DOHH2 (cell line): ENCODE data around the gene ASAP2.

Experiments used
- H3F3A ChIP-seq: fragments of 200-600 bp; sonication (generic), shearing (Covaris generic); 2 replicates; pipeline ENCODE4 v1.6.0; 2016; ENCODE audit warnings: antibody characterized with exemption, mild to moderate bottlenecking; ENCODE audit not compliant: control insufficient read depth, insufficient read depth
- H3K27ac ChIP-seq: fragments of 200-600 bp; sonication (generic); 2 replicates; pipeline ENCODE4 v1.5.1; 2014; ENCODE audit warnings: low read depth, mild to moderate bottlenecking, low read length, moderate library complexity
- H3K27me3 ChIP-seq: fragments of 200-600 bp; sonication (generic); 2 replicates; pipeline ENCODE4 v1.6.1; 2014; ENCODE audit warnings: mild to moderate bottlenecking, low read length, mixed read lengths; ENCODE audit not compliant: control insufficient read depth
- H3K36me3 ChIP-seq: fragments of 200-600 bp; sonication (generic); 2 replicates; pipeline ENCODE4 v1.6.1; 2014; ENCODE audit warnings: mild to moderate bottlenecking, low read length, moderate library complexity, mixed read lengths; ENCODE audit not compliant: control insufficient read depth
- H3K4me1 ChIP-seq: fragments of 200-600 bp; sonication (generic); 2 replicates; pipeline ENCODE4 v1.6.1; 2014; ENCODE audit warnings: mild to moderate bottlenecking, low read length, mixed read lengths; ENCODE audit not compliant: control insufficient read depth
- H3K4me2 ChIP-seq: fragments of 200-600 bp; sonication (generic); 2 replicates; pipeline ENCODE4 v1.6.0; 2014; ENCODE audit warnings: mild to moderate bottlenecking, low read length, moderate library complexity
- H3K4me3 ChIP-seq: fragments of 200-600 bp; sonication (generic); 2 replicates; pipeline ENCODE4 v1.5.1; 2014; ENCODE audit warnings: mild to moderate bottlenecking, low read length, mixed read lengths
- H3K79me2 ChIP-seq: fragments of 200-600 bp; sonication (generic); 2 replicates; pipeline ENCODE4 v1.6.1; 2014; ENCODE audit warnings: mild to moderate bottlenecking, low read length, mixed read lengths; ENCODE audit not compliant: control insufficient read depth
- H3K9me2 ChIP-seq: fragments of 200-600 bp; sonication (generic); replicated peaks from 2 replicates; pipeline ENCODE4 v1.6.1; 2014; ENCODE audit warnings: mild to moderate bottlenecking, low read length, mixed read lengths; ENCODE audit not compliant: control insufficient read depth
- H3K9me3 ChIP-seq: fragments of 200-600 bp; sonication (generic); 2 replicates; pipeline ENCODE4 v1.6.1; 2014; ENCODE audit warnings: antibody characterized with exemption, low read length, mixed read lengths; ENCODE audit not compliant: control insufficient read depth, insufficient read depth
- H4K20me1 ChIP-seq: fragments of 200-600 bp; sonication (generic); 2 replicates; pipeline ENCODE4 v1.6.0; 2014; ENCODE audit warnings: low read depth, mild to moderate bottlenecking, antibody characterized with exemption, low read length, moderate library complexity; ENCODE audit not compliant: control insufficient read depth, insufficient read depth
- EZH2phosphoT487 ChIP-seq: fragments of 200-600 bp; sonication (generic); IDR thresholded peaks from 2 replicates; pipeline ENCODE4 v1.6.1; 2017; ENCODE audit warnings: borderline replicate concordance, mild to moderate bottlenecking, antibody characterized with exemption, low read length, moderate library complexity, mixed read lengths
- TF ChIP-seq, protein P1 (sequence below): fragments of 200-600 bp; sonication (generic); IDR thresholded peaks from one replicate; pipeline ENCODE4 v1.5.1; 2014; ENCODE audit warnings: antibody characterized with exemption, mild to moderate bottlenecking, low read depth, low read length; ENCODE audit not compliant: poor library complexity, severe bottlenecking

ASAP2 gene

DNA sequence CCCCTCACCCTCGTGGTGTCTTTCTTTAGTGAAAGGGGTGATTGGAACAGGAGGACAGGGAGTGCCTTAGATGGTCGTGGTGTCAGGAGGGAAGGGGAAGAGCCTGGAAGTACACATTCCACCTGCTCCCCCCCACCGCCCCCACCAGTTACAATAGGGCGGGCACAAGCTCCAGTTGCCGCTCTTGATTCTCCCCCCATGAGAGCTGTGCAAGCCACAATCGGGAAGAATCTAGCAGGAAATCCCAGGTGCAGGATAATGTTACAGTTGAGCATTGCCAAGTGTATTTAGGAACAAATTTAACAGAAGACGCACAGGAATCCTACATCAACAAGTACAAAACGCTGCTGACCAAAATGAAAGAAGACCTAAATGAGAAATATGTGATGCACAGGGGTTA is 73.6 kb downstream of the ASAP2 start:
- Histone ChIP-seq H3K9me2 (no peaks in the 10 kb centered on the region), H3K36me3 (no peaks in the 10 kb centered on the region), H3K27ac (no peak overlapping the region), H3F3A (no peaks in the 10 kb centered on the region), H3K4me2 (no peak overlapping the region), H3K4me1 (no peaks in the 10 kb centered on the region), H3K27me3 (peaks cover 21% of the 10 kb centered on the region), H3K4me3 (no peak overlapping the region), H3K79me2 (no peaks in the 10 kb centered on the region), H3K9me3 (no peaks in the 10 kb centered on the region), H4K20me1 (no peaks in the 10 kb centered on the region)
- TF ChIP-seq, protein P1, sequence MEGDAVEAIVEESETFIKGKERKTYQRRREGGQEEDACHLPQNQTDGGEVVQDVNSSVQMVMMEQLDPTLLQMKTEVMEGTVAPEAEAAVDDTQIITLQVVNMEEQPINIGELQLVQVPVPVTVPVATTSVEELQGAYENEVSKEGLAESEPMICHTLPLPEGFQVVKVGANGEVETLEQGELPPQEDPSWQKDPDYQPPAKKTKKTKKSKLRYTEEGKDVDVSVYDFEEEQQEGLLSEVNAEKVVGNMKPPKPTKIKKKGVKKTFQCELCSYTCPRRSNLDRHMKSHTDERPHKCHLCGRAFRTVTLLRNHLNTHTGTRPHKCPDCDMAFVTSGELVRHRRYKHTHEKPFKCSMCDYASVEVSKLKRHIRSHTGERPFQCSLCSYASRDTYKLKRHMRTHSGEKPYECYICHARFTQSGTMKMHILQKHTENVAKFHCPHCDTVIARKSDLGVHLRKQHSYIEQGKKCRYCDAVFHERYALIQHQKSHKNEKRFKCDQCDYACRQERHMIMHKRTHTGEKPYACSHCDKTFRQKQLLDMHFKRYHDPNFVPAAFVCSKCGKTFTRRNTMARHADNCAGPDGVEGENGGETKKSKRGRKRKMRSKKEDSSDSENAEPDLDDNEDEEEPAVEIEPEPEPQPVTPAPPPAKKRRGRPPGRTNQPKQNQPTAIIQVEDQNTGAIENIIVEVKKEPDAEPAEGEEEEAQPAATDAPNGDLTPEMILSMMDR: no peak
- TF ChIP-seq EZH2phosphoT487: no peak

DNA sequence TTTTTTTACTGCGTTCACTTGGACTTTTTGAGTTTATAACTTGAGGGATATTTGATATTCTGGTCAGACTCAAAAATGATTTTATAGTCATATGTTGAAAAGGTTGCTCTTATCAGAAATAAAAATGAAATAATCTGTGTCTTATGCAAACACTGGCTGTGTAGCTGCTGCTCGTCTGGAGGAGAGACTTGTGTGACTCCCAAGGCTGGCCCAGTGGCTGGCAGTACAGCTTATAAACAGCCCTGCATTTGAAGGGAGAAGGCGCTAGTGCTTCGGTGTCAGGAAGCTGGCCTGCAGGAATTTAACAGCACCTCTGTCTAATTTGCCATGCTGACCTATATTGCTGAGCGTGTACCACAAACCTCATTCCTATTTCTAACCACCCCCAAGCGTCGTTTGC is 74.5 kb downstream of the ASAP2 start:
- TF ChIP-seq, protein P1: no peak
- TF ChIP-seq EZH2phosphoT487: no peak

DNA sequence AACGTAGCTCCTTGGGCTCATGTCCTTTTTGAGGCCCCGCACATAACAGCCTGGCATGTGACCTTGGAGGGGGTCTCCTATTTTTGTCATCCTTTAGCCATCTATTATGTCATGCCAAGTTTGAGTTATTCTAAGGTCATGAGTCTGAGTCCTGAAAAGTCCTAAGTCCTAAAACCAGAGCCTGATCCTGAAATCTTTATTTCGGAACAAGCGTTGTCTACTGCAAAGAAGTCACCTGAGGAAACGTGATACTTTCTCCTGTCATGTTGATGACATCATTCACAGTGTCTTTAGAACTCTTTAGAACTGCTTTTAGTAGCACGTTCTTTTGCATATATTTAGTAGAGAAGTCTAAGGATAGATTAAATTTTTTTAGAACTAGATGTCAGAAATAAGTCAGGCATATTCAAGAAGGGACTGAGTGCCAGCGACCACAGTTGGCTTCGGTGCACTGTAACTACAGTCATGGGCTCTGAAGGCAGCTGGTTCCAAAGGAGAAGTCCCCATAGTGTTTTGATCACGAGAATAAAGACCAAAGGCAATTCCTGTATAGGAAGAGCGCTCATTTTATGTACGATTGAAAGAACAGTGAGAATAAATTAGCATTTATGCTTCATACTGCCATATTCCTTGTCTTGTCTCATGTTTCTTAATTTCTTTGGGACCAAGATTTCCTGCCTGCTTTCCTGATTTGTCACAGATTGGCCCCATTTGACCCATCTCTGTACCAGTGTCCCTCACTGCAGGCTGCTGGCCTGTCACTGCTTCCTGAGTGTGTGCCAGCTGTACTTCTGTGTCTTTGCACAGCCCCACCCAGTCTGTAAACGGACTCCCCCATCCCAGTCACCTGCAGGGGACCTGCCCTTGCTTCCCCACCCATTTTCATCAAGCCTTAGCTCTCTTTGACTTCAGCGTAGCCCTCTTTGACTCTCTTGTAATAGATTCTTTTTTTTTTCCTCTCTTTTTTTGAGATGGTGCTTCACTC is 75.8 kb downstream of the ASAP2 start:
- H3K79me2 ChIP-seq: no peaks in the 10 kb centered on the region

More for the DNA sequence above, 74.5 kb downstream of the ASAP2 start:
- no peaks in the 10 kb centered on the region for H3K36me3 ChIP-seq
- no peaks in the 10 kb centered on the region for H3K9me3 ChIP-seq
- H4K20me1 ChIP-seq: no peaks in the 10 kb centered on the region
- no peak overlapping the region for H3K4me3 ChIP-seq
- H3K9me2 ChIP-seq: no peaks in the 10 kb centered on the region
- no peaks in the 10 kb centered on the region for H3F3A ChIP-seq
- no peaks in the 10 kb centered on the region for H3K79me2 ChIP-seq
- no peak overlapping the region for H3K4me2 ChIP-seq
- H3K4me1 ChIP-seq: no peaks in the 10 kb centered on the region
- H3K27ac ChIP-seq: no peak overlapping the region
- peaks cover 26% of the 10 kb centered on the region for H3K27me3 ChIP-seq

More for the DNA sequence above, 75.8 kb downstream of the ASAP2 start:
- H3K4me3 ChIP-seq: no peak overlapping the region
- H3K4me1 ChIP-seq: no peaks in the 10 kb centered on the region
- H3K4me2 ChIP-seq: no peak overlapping the region
- H3K27ac ChIP-seq: no peak overlapping the region
- H3K9me2 ChIP-seq: no peaks in the 10 kb centered on the region
- no peaks in the 10 kb centered on the region for H3K36me3 ChIP-seq
- H3F3A ChIP-seq: no peaks in the 10 kb centered on the region
- H3K27me3 ChIP-seq: peaks cover 26% of the 10 kb centered on the region
- no peaks in the 10 kb centered on the region for H4K20me1 ChIP-seq
- TF ChIP-seq, protein P1: no peak
- no peak for TF ChIP-seq EZH2phosphoT487
- no peaks in the 10 kb centered on the region for H3K9me3 ChIP-seq
